Stimulated activated naive B cell treated with anti-CD40 and anti-IgM and Interleukin-4, amounts not matched to agents 10 μg/mL and 1 μg/mL and 100 μg/mL, for 72 hours (primary cell): ENCODE measurements around the gene EPS8L1.

ENCODE experiments used
- ATAC-seq, 2 donors: fragments of 150-1000 bp; cut with Tn5 transposase; replicated peaks; 2 replicates each; pipeline ENCODE4 v1.10.0; 2021; ENCODE audit warnings: moderate library complexity in 1 of 2
- DNase-seq: peaks from one replicate; pipeline ENCODE4 v3.0.0; 2021
- H3K27ac Mint-ChIP-seq: one replicate; pipeline ENCODE4 v1.8.0; 2022; ENCODE audit warnings: mild to moderate bottlenecking, mixed read lengths
- H3K27me3 Mint-ChIP-seq, 2 donors: one replicate each; pipeline ENCODE4 v1.8.0; 2022; ENCODE audit warnings: mixed read lengths in 2 of 2
- H3K36me3 Mint-ChIP-seq, 2 donors: one replicate each; pipeline ENCODE4 v1.8.0; 2022; ENCODE audit warnings: mixed read lengths in 2 of 2, mild to moderate bottlenecking in 1 of 2
- H3K4me1 Mint-ChIP-seq, 2 donors: one replicate each; pipeline ENCODE4 v1.8.0; 2022; ENCODE audit warnings: mixed read lengths in 2 of 2, mild to moderate bottlenecking in 1 of 2
- H3K4me3 Mint-ChIP-seq, 2 donors: one replicate each; pipeline ENCODE4 v1.8.0; 2022; ENCODE audit warnings: mild to moderate bottlenecking in 2 of 2, mixed read lengths in 2 of 2, moderate library complexity in 1 of 2
- H3K9me3 Mint-ChIP-seq, 2 donors: one replicate each; pipeline ENCODE4 v1.8.0; 2022; ENCODE audit warnings: mixed read lengths in 2 of 2, mild to moderate bottlenecking in 1 of 2

EPS8L1 gene

DNA sequence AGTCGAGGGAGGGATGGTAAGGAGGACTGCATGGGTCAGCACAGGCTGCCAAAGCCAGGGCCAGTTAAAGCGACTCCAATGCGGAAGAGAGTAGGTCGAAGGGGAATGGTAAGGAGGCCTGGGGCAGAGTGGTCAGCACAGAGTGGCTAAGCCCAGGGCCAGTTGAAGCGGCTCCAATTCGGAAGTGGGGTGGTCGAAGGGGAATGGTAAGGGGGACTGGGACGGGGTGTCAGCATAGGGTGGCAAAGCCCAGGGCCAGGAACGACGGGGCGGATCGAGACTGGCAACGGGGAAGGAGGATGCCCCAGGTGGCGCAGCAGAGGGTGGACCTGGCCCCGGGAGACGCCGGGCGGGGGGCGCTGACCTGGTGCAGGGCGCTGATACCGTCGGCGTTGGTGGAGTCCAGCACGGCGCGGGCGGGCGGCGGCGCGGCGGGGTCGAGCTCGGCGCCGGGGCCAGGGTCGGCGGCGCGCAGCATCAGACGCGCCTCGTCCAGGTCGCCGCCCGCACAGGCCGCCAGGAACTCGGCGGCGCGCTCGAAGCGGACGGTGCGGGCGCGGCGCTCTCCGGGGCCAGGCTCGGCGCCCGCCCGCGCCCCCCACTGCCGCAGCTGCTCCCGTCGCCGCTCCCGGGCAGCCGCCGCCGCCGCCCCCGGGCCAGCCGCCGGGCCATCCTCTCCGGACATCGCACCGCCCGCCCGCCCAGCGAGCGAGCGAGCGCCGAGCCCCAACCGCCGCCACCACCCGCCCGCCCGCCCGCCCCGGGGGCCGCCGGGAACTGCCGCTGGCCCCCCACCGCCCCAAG is 41.4 kb downstream of the EPS8L1 start, which contains the start of gene PPP1R12C:
Gene PPP1R12C, minus strand, starts transcription at position 779 of the 804 bp plus-strand sequence. Its CDS starts 94 bp downstream, at position 685.
- Mint-ChIP-seq H3K9me3 (no peaks in the 10 kb centered on the region), H3K27ac (peak within 1 kb of the TSS; percentile 92), H3K27me3 (no peaks in the 10 kb centered on the region), H3K4me3 (peak within 1 kb of the TSS; percentile 97 to 98), H3K36me3 (peaks cover 12 to 14% of the 10 kb centered on the region in 2 donors), H3K4me1 (peaks cover 26 to 48% of the 10 kb centered on the region in 2 donors)
- ATAC-seq (peak; percentile 32 to 33), DNase-seq (no peak)

DNA sequence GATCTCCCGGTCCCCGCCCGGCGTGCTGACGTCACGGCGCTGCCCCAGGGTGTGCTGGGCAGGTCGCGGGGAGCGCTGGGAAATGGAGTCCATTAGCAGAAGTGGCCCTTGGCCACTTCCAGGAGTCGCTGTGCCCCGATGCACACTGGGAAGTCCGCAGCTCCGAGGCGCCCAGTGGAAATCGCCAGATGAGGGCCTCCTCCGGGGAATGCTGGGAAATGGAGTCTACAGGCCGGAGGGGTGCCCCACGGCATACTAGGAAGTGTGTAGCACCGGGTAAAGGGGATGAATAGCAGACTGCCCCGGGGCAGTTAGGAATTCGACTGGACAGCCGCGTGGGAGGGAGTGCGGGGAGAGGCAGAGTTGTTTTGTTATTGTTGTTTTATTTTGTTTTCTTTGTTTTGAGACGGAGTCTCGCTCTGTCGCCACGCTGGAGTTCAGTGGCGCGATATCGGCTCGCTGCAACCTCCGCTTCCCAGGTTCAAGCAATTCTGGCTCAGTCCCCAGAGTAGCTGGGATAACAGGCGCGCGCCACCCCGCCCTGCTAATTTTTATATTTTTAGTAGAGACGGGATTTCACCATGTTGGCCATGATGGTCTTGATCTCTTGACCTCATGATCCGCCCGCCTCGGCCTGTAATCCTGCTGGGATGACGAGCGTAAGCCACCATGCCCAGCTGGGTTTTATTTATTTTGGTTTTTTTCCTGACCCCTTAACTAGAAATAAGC is 42.2 kb downstream of the EPS8L1 start:
- ATAC-seq (peak; percentile 93 to 95), DNase-seq (peak; percentile 96)
- Mint-ChIP-seq H3K27me3 (peaks cover 3% of the 10 kb centered on the region in 2 donors), H3K36me3 (peaks cover 12 to 14% of the 10 kb centered on the region in 2 donors), H3K9me3 (no peaks in the 10 kb centered on the region), H3K4me1 (peaks cover 25 to 48% of the 10 kb centered on the region in 2 donors), H3K4me3 (peak overlapping the region; percentile 97 to 98), H3K27ac (peak overlapping the region; percentile 92)

DNA sequence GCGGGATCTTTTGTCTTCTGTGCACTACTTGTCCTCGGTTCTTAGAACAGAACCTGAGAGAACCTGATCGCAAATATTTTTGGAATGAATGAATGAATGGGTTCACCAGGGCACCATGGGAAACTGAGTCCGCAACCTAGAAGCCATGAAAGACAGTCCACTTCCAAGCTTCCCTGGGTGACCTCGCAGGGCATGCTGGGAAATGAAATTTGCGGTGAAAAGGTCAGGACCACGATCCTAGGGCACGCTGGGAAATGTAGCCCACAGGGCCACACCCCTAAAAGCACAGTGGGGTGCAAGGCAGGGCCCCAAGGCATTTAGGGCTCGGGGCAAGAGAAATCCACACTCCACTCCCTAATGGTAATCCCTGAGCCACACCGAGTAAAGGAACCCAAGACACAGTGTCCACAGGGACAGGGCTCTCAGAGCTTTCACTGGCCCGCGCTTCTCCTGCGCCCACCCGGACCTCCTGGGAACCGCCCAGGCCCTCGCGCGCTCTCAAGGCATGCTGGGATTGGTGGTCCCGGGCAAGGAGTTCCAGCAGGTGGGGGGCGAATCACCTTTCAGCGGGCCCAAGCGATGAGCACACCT is 42.8 kb downstream of the EPS8L1 start:
- H3K4me3 Mint-ChIP-seq, result peak overlapping the region; percentile 97 to 98
- H3K4me1 Mint-ChIP-seq, result peaks cover 24 to 44% of the 10 kb centered on the region in 2 donors
- DNase-seq (no peak), ATAC-seq (no peak)
- peaks cover 12 to 14% of the 10 kb centered on the region in 2 donors for H3K36me3 Mint-ChIP-seq
- H3K27me3 Mint-ChIP-seq, result peaks cover 9% of the 10 kb centered on the region in 2 donors
- no peaks in the 10 kb centered on the region for H3K9me3 Mint-ChIP-seq
- H3K27ac Mint-ChIP-seq, result peak overlapping the region; percentile 92

DNA sequence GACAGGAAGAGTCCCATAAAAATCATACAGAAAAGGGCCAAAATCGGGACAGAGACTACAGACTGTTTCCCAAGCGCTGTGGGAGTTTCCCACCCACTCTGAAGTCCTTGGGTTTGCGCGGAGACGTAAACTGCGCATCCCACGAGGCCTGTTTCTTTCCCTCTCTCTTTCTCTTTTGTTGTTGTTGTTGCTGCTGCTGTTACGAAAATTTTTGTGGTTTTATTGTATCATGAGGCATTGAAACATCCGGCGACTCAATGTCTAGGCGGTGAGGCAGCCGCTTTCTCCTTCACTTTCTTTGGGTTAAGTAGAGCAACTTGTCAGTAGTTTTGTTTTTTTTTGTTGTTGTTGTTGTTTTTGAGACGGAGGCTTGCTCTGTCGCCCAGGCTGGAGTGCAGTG is 43.4 kb downstream of the EPS8L1 start:
- H3K4me1 Mint-ChIP-seq, result peaks cover 21 to 38% of the 10 kb centered on the region in 2 donors
- H3K9me3 Mint-ChIP-seq, result no peaks in the 10 kb centered on the region
- H3K27me3 Mint-ChIP-seq, result peaks cover 14 to 15% of the 10 kb centered on the region in 2 donors
- H3K4me3 Mint-ChIP-seq, result peak overlapping the region; percentile 97 to 98
- ATAC-seq (no peak), DNase-seq (no peak)
- H3K36me3 Mint-ChIP-seq, result peaks cover 12 to 14% of the 10 kb centered on the region in 2 donors
- no peak overlapping the region for H3K27ac Mint-ChIP-seq

DNA sequence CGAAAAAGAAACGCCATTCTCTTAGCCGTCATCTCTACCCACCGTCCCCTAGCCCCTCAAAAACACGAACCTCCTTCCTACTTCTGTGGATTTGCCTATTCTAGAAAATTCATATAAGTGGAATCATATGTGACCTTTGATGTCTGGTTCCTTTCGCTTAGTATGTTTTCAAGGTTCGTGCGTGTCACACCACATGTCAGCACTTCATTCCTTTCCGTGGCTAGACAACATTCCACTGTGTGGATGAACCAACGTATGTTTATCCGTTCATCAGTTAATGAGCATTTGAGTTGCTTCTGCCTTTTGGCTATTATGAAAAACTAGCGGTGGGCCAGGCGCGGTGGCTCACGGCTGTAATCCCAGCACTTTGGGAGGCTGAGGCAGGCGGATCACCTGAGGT is 55.8 kb downstream of the EPS8L1 start:
- ATAC-seq (no peak), DNase-seq (no peak)
- H3K27me3 Mint-ChIP-seq, result peaks cover 53 to 57% of the 10 kb centered on the region in 2 donors
- H3K4me3 Mint-ChIP-seq, result no peak overlapping the region
- no peaks in the 10 kb centered on the region for H3K9me3 Mint-ChIP-seq
- peaks cover 4 to 11% of the 10 kb centered on the region in 2 donors for H3K4me1 Mint-ChIP-seq
- H3K27ac Mint-ChIP-seq, result no peak overlapping the region
- no peaks in the 10 kb centered on the region for H3K36me3 Mint-ChIP-seq

DNA sequence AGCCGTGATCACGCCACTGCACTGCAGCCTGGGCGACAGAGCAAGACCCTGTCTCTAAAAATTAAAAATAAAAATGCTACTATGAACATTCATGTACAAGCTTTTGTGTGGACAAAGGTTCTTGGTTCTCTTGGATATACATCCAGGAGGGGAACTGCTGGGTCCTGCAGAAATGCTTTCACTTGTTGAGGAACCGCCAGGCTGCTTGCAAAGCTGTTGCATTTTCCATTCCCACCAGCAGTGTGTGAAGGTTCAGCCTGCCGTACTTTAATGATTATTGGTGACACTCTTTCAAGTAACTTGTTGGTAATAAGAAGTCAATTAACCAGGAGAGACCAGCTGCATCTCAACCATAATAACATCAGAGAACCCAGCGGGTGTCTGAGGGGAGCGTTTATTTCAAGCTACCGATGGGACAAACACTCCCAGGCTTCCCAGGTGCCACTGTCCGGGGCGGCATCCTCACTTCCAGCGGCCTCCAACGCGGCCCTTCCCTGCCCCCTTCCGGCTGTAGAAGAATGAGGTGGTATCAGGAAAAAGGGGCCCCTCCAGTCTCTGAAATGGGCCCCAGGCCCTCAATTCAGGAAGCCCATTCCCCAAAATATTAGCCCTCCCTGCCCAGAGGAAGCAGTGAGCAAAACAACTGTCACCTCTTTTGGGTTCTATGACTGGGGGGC is 56.9 kb downstream of the EPS8L1 start:
- H3K4me3 Mint-ChIP-seq, result no peak overlapping the region
- H3K27me3 Mint-ChIP-seq, result peaks cover 44 to 56% of the 10 kb centered on the region in 2 donors
- ATAC-seq, result no peak
- peaks cover 4 to 11% of the 10 kb centered on the region in 2 donors for H3K4me1 Mint-ChIP-seq
- no peaks in the 10 kb centered on the region for H3K36me3 Mint-ChIP-seq
- H3K27ac Mint-ChIP-seq, result no peak overlapping the region
- DNase-seq, result no peak
- no peaks in the 10 kb centered on the region for H3K9me3 Mint-ChIP-seq

DNA sequence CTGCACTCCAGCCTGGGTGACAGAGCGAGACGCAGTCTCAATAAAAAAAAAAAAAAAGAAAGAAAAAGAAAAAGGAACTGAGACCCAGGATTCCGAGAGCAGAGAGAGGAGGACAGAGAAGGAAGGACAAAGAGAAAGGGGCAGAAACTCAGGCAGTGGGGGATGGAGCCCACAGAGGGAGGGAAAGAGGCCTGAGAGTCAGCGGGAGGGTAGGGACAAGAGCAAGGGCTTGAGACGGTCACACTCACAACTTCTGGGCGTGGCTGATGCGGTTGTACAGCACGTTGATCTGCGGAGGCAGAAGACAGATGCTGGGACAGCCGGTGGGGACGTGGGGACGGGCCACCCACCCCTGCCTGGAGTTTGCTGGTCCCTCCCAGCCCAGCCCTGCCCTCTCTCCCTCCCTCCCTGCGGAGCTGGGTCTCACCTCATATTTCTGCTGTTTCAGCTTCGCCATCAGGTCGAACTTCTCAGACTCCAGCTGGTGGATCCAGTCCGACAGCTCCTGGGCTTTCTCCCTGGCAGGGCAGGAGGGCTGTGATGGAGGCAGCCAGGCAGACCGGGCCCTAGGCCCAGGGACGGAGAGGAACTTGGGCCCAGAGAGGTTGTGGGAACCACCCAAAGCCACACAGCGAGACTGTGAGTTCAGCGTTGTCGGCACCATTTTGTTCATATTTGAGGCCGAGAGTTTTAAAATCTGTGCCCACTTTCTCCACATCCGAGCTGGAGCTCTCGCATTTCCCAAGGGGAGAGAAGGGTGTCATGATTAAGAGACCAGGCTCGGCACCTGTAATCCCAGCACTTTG is 58.2 kb downstream of the EPS8L1 start:
- H3K27ac Mint-ChIP-seq, result no peak overlapping the region
- ATAC-seq (peak; percentile 19 to 58), DNase-seq (no peak)
- H3K36me3 Mint-ChIP-seq, result no peaks in the 10 kb centered on the region
- peaks cover 48 to 58% of the 10 kb centered on the region in 2 donors for H3K27me3 Mint-ChIP-seq
- peaks cover 4 to 11% of the 10 kb centered on the region in 2 donors for H3K4me1 Mint-ChIP-seq
- H3K9me3 Mint-ChIP-seq, result no peaks in the 10 kb centered on the region
- H3K4me3 Mint-ChIP-seq, result peak overlapping the region in 1 of 2 donors; percentile 14

DNA sequence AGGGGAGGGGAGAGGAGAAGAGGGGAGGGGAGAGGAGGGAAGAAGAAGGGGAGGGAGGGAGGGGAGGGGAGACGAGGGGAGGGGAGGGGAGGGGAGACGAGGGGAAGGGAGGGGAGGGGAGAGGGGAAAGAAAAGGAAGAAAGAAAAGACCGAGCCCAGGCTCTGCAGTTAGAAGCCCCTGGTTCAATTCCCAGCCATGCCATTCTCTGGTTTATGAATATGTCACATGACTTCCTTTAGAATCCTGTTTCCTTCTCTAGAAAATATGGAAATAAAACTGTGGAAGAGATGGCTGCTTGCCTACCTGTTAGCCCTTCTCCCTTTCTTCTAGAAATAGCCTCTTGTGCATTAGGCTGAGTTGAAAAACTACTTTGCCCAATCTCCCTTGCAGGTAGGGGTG is 59.1 kb downstream of the EPS8L1 start:
- Mint-ChIP-seq H3K4me3 (no peak overlapping the region), H3K27me3 (peaks cover 45 to 60% of the 10 kb centered on the region in 2 donors), H3K27ac (no peak overlapping the region), H3K9me3 (no peaks in the 10 kb centered on the region), H3K4me1 (peaks cover 4 to 11% of the 10 kb centered on the region in 2 donors), H3K36me3 (no peaks in the 10 kb centered on the region)
- no peak for ATAC-seq
- no peak for DNase-seq

DNA sequence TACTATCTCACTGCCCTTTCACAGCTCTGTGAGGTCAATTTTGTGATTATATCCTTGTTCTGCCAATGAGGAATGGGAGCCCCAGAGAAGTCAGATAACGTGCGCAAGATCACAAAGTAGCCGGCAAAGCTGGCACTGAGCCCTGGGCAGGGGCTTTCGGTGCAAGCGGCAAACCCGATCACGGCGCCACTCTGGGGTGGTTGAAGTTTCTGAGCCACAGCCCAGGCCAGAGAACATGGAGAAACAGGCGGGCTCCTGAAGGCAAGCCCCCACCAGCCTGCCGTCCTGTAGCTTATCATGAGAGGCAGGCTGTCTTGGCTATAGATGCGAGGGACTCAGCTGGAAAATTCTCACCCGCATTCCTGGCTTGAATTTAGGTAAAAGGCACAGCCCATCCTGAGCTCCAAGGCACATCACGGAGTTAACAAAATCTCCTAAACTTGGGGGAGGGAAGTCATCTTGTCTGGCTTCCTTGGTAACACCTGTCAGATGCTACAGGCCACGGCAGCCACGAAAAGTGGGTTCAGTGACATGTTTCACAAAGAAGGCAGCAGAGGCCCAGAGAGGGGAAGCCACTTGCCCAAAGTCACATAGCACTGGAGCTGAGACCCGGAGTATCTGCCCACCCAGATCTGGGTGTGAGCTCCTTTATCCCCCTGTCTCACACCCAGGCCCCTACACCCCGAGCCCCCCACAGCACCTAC is 60.9 kb downstream of the EPS8L1 start:
- H3K27me3 Mint-ChIP-seq, result peaks cover 42 to 65% of the 10 kb centered on the region in 2 donors
- no peak for ATAC-seq

More for the DNA sequence above, 60.9 kb downstream of the EPS8L1 start:
- no peak overlapping the region for H3K4me3 Mint-ChIP-seq
- no peaks in the 10 kb centered on the region for H3K36me3 Mint-ChIP-seq
- H3K9me3 Mint-ChIP-seq, result no peaks in the 10 kb centered on the region
- peaks cover 7 to 18% of the 10 kb centered on the region in 2 donors for H3K4me1 Mint-ChIP-seq
- H3K27ac Mint-ChIP-seq, result no peak overlapping the region
- DNase-seq, result no peak
